Measurements from ENCODE around the gene BPNT1. TPM values are rescaled to one million over a fixed set of nuclear protein-coding genes. Genes with fewer than 3 reads are reported as not detected.
A peak's percentile ranks its signal among the peaks of the same experiment; 100 is the strongest.

The BPNT1 gene
- total and polyA plus RNA-seq, 2 of the 13 experiments (the other 11 are each of a cell fraction or from before 2014, with no cell fraction given), result 35.2 to 43.9 TPM

DNA sequence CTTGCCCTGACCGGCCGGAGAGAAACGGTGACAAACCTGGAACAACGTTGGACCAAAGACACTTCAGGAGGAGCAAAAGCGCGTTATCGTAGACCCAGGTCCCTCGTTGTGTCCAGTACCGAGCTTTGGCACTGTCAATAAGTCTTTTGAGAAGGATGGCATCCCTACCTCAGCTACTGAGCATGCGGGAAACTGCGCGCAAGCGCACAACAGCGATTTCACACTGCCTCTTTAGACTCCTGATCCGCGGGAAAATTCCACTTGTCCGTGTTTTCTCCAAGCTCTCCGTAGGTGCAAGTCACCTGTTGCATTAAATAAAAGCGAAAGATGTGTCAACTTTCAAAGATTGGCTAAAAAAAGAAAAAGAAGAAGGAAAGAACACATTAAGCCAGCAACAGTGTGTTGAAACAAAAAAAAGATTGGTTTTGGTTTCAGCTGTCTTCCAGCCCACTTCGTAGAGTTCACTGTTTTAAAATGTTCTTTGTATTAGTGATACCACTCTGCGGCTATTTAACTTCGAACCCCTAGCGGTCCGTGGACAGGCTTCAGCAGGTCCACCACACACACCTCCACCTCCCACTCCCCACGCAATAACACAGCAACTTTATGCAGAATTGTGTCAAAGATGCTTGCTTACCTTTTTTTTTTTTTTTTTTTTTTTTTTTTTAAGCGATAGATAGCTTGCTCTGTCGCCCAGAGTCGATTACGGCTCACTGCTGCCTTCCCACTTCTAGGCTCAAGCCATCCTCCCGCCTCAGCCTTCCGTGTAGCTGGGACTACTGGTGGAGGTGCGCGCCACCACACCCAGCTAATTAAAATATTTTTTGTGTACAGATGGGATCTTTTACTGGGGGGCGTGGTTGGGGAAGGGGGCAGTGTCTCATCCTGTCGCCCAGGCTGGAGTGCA, at the start of gene BPNT1 (continued):
- TF ChIP-seq ZBTB4 (CRISPR knock-in tag; IDR thresholded peaks at IDR 0.05; ENCODE audit: borderline replicate concordance), result no peak
- TF ChIP-seq FOSL1 (CRISPR knock-in tag; IDR thresholded peaks at IDR 0.05; ENCODE audit: borderline replicate concordance), result no peak
- TF ChIP-seq TBX2 (CRISPR knock-in tag; IDR thresholded peaks at IDR 0.05; ENCODE audit: borderline replicate concordance), result peak; percentile 68; the same call in 1 of the 2 replicates
- peak; percentile 74; the same call in 1 of the 2 replicates for TF ChIP-seq ZNF749 (CRISPR knock-in tag; IDR thresholded peaks at IDR 0.05; ENCODE audit: borderline replicate concordance)
- no peak for TF ChIP-seq GTF2F1 (IDR thresholded peaks at IDR 0.05; ENCODE audit: low read length)
- TF ChIP-seq ZNF124 (CRISPR knock-in tag; IDR thresholded peaks at IDR 0.05), result peak; percentile 53; the same call in 1 of the 2 replicates
- TF ChIP-seq NFKB2 (CRISPR knock-in tag; IDR thresholded peaks at IDR 0.05; ENCODE audit: borderline replicate concordance), result no peak; the same call in 1 of the 2 replicates
- no peak for TF ChIP-seq CHCHD3 (CRISPR knock-in tag; IDR thresholded peaks at IDR 0.05)
- no peak for TF ChIP-seq NR1H2 (CRISPR knock-in tag; IDR thresholded peaks at IDR 0.05; ENCODE audit: borderline replicate concordance, low read depth)
- no peak for TF ChIP-seq RNF219 (CRISPR knock-in tag; IDR thresholded peaks at IDR 0.05)
- no peak for TF ChIP-seq ARHGAP35 (CRISPR knock-in tag; IDR thresholded peaks at IDR 0.05; ENCODE audit: borderline replicate concordance)
- TF ChIP-seq, protein P1, sequence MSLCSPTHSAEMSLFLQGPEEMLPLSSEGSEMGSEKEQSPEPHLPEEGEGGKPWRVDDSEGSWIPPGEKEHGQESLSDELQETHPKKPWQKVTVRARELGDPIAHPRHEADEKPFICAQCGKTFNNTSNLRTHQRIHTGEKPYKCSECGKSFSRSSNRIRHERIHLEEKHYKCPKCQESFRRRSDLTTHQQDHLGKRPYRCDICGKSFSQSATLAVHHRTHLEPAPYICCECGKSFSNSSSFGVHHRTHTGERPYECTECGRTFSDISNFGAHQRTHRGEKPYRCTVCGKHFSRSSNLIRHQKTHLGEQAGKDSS (CRISPR knock-in tag; IDR thresholded peaks at IDR 0.05; ENCODE audit: borderline replicate concordance, low read depth), result no peak
- 0 out of 2 replicates have a peak, but pooled peaks have one; percentile 51 for TF ChIP-seq MBD4 (IDR thresholded peaks at IDR 0.05; ENCODE audit: borderline replicate concordance, low read length)
- no peak for TF ChIP-seq RBM22 (optimal IDR thresholded peaks at IDR 0.05; ENCODE audit: low read length)
- peak; percentile 91 for TF ChIP-seq KAT8 (CRISPR knock-in tag; IDR thresholded peaks at IDR 0.05)
- no peak for TF ChIP-seq NFYC (CRISPR knock-in tag; IDR thresholded peaks at IDR 0.05)
- TF ChIP-seq ZC3H13 (CRISPR knock-in tag; IDR thresholded peaks at IDR 0.05), result no peak
- no peak for TF ChIP-seq PLRG1 (conservative IDR thresholded peaks at IDR 0.05)
- TF ChIP-seq ZNF180 (CRISPR knock-in tag; IDR thresholded peaks at IDR 0.05; ENCODE audit: borderline replicate concordance, low read depth), result no peak
- TF ChIP-seq RBAK (CRISPR knock-in tag; IDR thresholded peaks at IDR 0.05), result no peak
- TF ChIP-seq SSRP1 (CRISPR knock-in tag; IDR thresholded peaks at IDR 0.05), result no peak

Measured in HepG2 (cell line).